GM12891 (cell line): ENCODE measurements around the gene ESYT2.

Source experiments
- DNase-seq: peaks from one replicate; pipeline ENCODE4 v3.0.0; 2011; ENCODE audit warnings: low spot score; ENCODE audit not compliant: insufficient read length
- FAIRE-seq: peaks from 2 replicates; lab custom pipeline; 2011; peaks lifted over from hg19 to GRCh38; lab: Jason Lieb, UNC
- PAX5 ChIP-seq: IDR thresholded peaks from 2 replicates; pipeline ENCODE4 v1.6.1; 2011; ENCODE audit warnings: low read length, moderate library complexity, mild to moderate bottlenecking; ENCODE audit not compliant: insufficient read depth, severe bottlenecking
- POLR2A ChIP-seq: IDR thresholded peaks from 2 replicates; pipeline ENCODE4 v1.6.1; 2011; ENCODE audit warnings: low read depth, low read length, control low read depth
- POLR2AphosphoS5 ChIP-seq: IDR thresholded peaks from 2 replicates; pipeline ENCODE4 v1.6.1; 2011; ENCODE audit warnings: low read depth, low read length, control low read depth
- POU2F2 ChIP-seq: IDR thresholded peaks from 2 replicates; pipeline ENCODE4 v1.6.1; 2011; ENCODE audit warnings: low read depth, mild to moderate bottlenecking, control low read depth, low read length, moderate library complexity
- SPI1 ChIP-seq: IDR thresholded peaks from 2 replicates; pipeline ENCODE4 v1.6.1; 2011; ENCODE audit warnings: low read depth, low read length, control low read depth
- TAF1 ChIP-seq: IDR thresholded peaks from 2 replicates; pipeline ENCODE4 v1.6.1; 2011; ENCODE audit warnings: low read depth, low read length, control low read depth

ESYT2 gene

GRCh38 chr7:158837790-158838637 lies 8.7 kb upstream of the ESYT2 start:
- DNase-seq (no peak), FAIRE-seq (no peak)
- TF ChIP-seq TAF1 (no peak), POU2F2 (no peak), SPI1 (no peak), POLR2A (no peak), PAX5 (no peak), POLR2AphosphoS5 (no peak)

- DNase-seq, result no peak
- TF ChIP-seq POLR2A, result no peak
- no peak for TF ChIP-seq SPI1
- TF ChIP-seq TAF1, result no peak
- TF ChIP-seq PAX5, result no peak
- TF ChIP-seq POLR2AphosphoS5, result no peak
- no peak for TF ChIP-seq POU2F2
- no peak for FAIRE-seq
These were observed 7.4 kb upstream of the ESYT2 start for GRCh38 chr7:158836692-158837091.

GRCh38 chr7:158834878-158835784 lies 5.8 kb upstream of the ESYT2 start:
- FAIRE-seq (no peak), DNase-seq (no peak)
- TF ChIP-seq POLR2AphosphoS5, result no peak
- no peak for TF ChIP-seq POU2F2

- TF ChIP-seq POLR2A (no peak), POLR2AphosphoS5 (no peak), POU2F2 (no peak), SPI1 (no peak), PAX5 (no peak), TAF1 (no peak)
- no peak for FAIRE-seq
- DNase-seq, result no peak
These were observed 3.7 kb upstream of the ESYT2 start for GRCh38 chr7:158832994-158833393.

GRCh38 chr7:158831738-158832091 lies 2.4 kb upstream of the ESYT2 start:
- DNase-seq (no peak), FAIRE-seq (no peak)
- TF ChIP-seq SPI1, result no peak
- no peak for TF ChIP-seq POLR2AphosphoS5
- no peak for TF ChIP-seq TAF1
- TF ChIP-seq PAX5, result no peak
- no peak for TF ChIP-seq POU2F2
- no peak for TF ChIP-seq POLR2A

- FAIRE-seq (no peak), DNase-seq (no peak)
- TF ChIP-seq TAF1, result no peak
These were observed 958 bp upstream of the ESYT2 start for GRCh38 chr7:158830211-158830723.

- no peak for TF ChIP-seq PAX5
- TF ChIP-seq POU2F2, result no peak
- TF ChIP-seq POLR2AphosphoS5, result no peak
- no peak for TF ChIP-seq POLR2A
- TF ChIP-seq TAF1, result no peak
- TF ChIP-seq SPI1, result no peak
- peak; percentile 67 for DNase-seq
- no peak for FAIRE-seq
These were observed 328 bp downstream of the ESYT2 start for GRCh38 chr7:158829021-158829341.

GRCh38 chr7:158828133-158829020 lies 932 bp downstream of the ESYT2 start:
- no peak for FAIRE-seq
- TF ChIP-seq PAX5 (no peak), POLR2AphosphoS5 (no peak), POLR2A (no peak), TAF1 (no peak), SPI1 (no peak), POU2F2 (no peak)
- DNase-seq, result no peak

GRCh38 chr7:158827411-158828132 lies 1.7 kb downstream of the ESYT2 start:
- FAIRE-seq, result peak; percentile 28
- TF ChIP-seq SPI1 (no peak), PAX5 (no peak), POLR2A (no peak), POU2F2 (no peak)
- DNase-seq, result no peak
